Activated CD4-positive, alpha-beta T cell treated with anti-CD3 and anti-CD28 coated beads for 36 hours (primary cell): Measurements from ENCODE around the gene EIF3K. TPM values are rescaled to one million over a fixed set of nuclear protein-coding genes. Genes with fewer than 3 reads are reported as not detected.

Experiments used
- ATAC-seq: fragments of 200-7000 bp; cut with Tn5 transposase; one replicate; pipeline ENCODE4 v1.10.0; 2021; ENCODE audit warnings: mild to moderate bottlenecking, moderate library complexity
- CTCF ChIA-PET: fragments of 350-600 bp; sonication (Branson Sonifier 250); formaldehyde crosslinking; loops from one replicate; lab custom pipeline; 2021; ENCODE audit warnings: antibody characterized with exemption; lab: Charles Lee
- POLR2A ChIA-PET: fragments of 350-600 bp; sonication (Branson Sonifier 250); formaldehyde crosslinking; loops from one replicate; lab custom pipeline; 2021; ENCODE audit warnings: antibody characterized with exemption, inconsistent platforms; lab: Charles Lee
- DNase-seq: peaks from one replicate; pipeline ENCODE4 v3.0.0-alpha.2; 2020
- H3K27ac Mint-ChIP-seq: one replicate; pipeline ENCODE4 v1.8.0; 2021; ENCODE audit warnings: mixed read lengths
- H3K27me3 Mint-ChIP-seq: one replicate; pipeline ENCODE4 v1.8.0; 2021; ENCODE audit warnings: mixed read lengths
- H3K36me3 Mint-ChIP-seq: one replicate; pipeline ENCODE4 v1.8.0; 2021; ENCODE audit warnings: low read depth, mixed read lengths
- H3K4me1 Mint-ChIP-seq: one replicate; pipeline ENCODE4 v1.8.0; 2021; ENCODE audit warnings: mixed read lengths
- H3K4me3 Mint-ChIP-seq: one replicate; pipeline ENCODE4 v1.8.0; 2021; ENCODE audit warnings: mild to moderate bottlenecking, moderate library complexity, mixed read lengths
- H3K9me3 Mint-ChIP-seq: one replicate; pipeline ENCODE4 v1.8.0; 2021; ENCODE audit warnings: low read depth, mixed read lengths
- intact Hi-C, 2 experiments: fragments of 100-400 bp; cut with DNase I in 1 of 2; cut with micrococcal nuclease in 1 of 2; formaldehyde crosslinking; loops; one replicate each; pipeline versions ENCODE4 v1.14.2 to v1.15.1; 2022 to 2024; cut with DNase I, micrococcal nuclease
- total RNA-seq, 2 experiments: library from RNA; stranded (reverse); gene quantifications; one replicate each; pipeline ENCODE4 v1.2.3, GENCODE V29; 2021

The EIF3K gene
- total RNA-seq, 2 experiments from 2014 or later = 269 to 297 TPM

DNA sequence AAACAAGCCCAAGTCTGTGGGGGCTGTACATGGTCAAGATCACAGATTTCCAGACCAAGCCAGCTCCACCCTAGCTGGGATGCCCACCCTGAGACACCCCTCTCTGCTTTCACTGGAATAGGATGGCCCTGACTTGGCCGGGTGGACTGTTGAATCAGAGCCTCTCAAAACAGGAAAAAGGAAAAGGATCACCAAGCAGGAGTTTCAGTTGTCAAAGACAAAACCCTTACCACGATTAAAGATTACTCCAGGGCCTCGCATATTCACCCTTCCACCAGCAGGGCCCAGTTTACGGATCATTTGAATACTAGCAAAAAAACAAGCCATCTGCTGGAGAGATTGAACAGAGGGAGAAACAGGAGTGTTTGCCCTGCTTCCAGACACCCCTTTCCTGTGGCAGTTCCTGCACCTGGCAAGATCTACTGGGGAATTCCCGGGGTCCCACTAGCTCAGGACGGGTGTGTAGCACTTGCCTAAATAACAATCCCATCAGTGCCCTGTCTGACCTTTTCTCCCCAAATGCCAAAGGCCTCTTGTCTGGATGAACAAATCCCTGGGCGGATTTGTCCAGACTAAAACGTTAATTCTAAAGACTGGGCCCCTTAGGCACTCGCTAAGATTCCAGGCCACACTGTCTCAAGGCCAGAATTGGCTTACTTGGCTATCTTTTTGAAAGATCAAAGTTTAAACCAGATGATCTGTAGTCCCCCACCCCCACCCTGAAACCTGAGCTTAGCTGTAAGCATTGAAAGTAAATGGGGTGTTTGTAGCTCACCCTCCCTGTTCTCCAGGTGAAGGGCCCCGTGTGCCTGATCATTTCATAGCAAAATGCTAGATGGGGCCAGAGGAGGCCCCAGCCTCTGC, 66.9 kb downstream of the EIF3K start:
- peak; percentile 30 for DNase-seq
- H3K4me3 Mint-ChIP-seq = peak overlapping the region; percentile 23
- ChIA-PET CTCF (interaction anchor here (0.6 to 1.3 kb wide), 5 partner anchors 44 to 746 kb away, joined by 3 to 4 read pairs (median 4); no protein-coding TSS in a partner anchor), POLR2A (interaction anchor here (0.6 kb wide), 1 partner anchor 64 kb away, joined by 5 read pairs; no protein-coding TSS in a partner anchor)
- intact Hi-C loops = loop anchor here (1.0 to 2.0 kb wide), 3 partner anchors 29 to 39 kb away; partner anchors contain the start of gene ACTN4 (in 1 of the 2)
- no peaks in the 10 kb centered on the region for H3K27me3 Mint-ChIP-seq
- H3K4me1 Mint-ChIP-seq = peaks cover 60% of the 10 kb centered on the region
- H3K36me3 Mint-ChIP-seq = peaks cover 14% of the 10 kb centered on the region
- peak; percentile 14 for ATAC-seq
- H3K9me3 Mint-ChIP-seq = no peaks in the 10 kb centered on the region
- H3K27ac Mint-ChIP-seq = peak overlapping the region; percentile 76

GRCh38 chr19:38686530-38686888, 67.5 kb downstream of the EIF3K start:
- Mint-ChIP-seq H3K9me3 (no peaks in the 10 kb centered on the region), H3K27me3 (no peaks in the 10 kb centered on the region), H3K4me1 (peaks cover 56% of the 10 kb centered on the region), H3K36me3 (peaks cover 10% of the 10 kb centered on the region), H3K27ac (peak overlapping the region; percentile 76), H3K4me3 (peak overlapping the region; percentile 23)
- ATAC-seq (peak; percentile 61), DNase-seq (peak; percentile 62)
- intact Hi-C loops = loop anchor here in 1 of 2 experiments (1.0 kb wide), 1 partner anchor 39 kb away; the partner anchor contains the start of gene ACTN4
- ChIA-PET POLR2A (no interaction called here), CTCF (interaction anchor here (0.7 to 1.3 kb wide), 4 partner anchors 9 to 201 kb away, joined by 3 to 4 read pairs (median 3); no protein-coding TSS in a partner anchor)

Other genes starting within 250 kb of the EIF3K start
- 100 to 1,000 TPM; 219 to 275 TPM for gene PSMD8, start 244.6 kb upstream of the EIF3K start, total RNA-seq
- under 1 TPM; 0.30 to 0.51 TPM for gene GGN, start 231.2 kb upstream of the EIF3K start, total RNA-seq
- 1 to 10 TPM; 3.0 to 4.5 TPM for gene SPRED3, start 230.5 kb upstream of the EIF3K start, total RNA-seq
- gene FAM98C, start 216.1 kb upstream of the EIF3K start, total RNA-seq = 10 to 100 TPM; 19.6 to 24.8 TPM
- 1 to 10 TPM; 5.6 to 5.9 TPM for gene RASGRP4, start 193.0 kb upstream of the EIF3K start, total RNA-seq
- gene RYR1, start 185.5 kb upstream of the EIF3K start, total RNA-seq = 1 to 10 TPM; 2.0 to 3.1 TPM
- 100 to 1,000 TPM; 195 to 198 TPM for gene MAP4K1, start 1.2 kb upstream of the EIF3K start, total RNA-seq
- 100 to 1,000 TPM; 181 to 182 TPM for gene ACTN4, start 28.5 kb downstream of the EIF3K start, total RNA-seq
- gene CAPN12, start 125.3 kb downstream of the EIF3K start, total RNA-seq = 1 to 10 TPM; 4.4 to 4.9 TPM
- not detected for gene LGALS7, start 154.3 kb downstream of the EIF3K start, total RNA-seq
- not detected for gene LGALS7B, start 170.0 kb downstream of the EIF3K start, total RNA-seq
- 1 to 10 TPM in 1 of 2 experiments, under 1 TPM in 1; 0.59 to 1.1 TPM for gene LGALS4, start 193.8 kb downstream of the EIF3K start, total RNA-seq
- gene ECH1, start 212.6 kb downstream of the EIF3K start, total RNA-seq = 100 to 1,000 TPM; 114 to 154 TPM
- 100 to 1,000 TPM; 714 to 722 TPM for gene HNRNPL, start 230.8 kb downstream of the EIF3K start, total RNA-seq